B cell (primary cell): Measurements from ENCODE around the gene RAB33B.

Source experiments
- CTCF ChIP-seq: fragments of 200-600 bp; IDR thresholded peaks from one replicate; pipeline ENCODE4 v1.8.0; 2022; ENCODE audit warnings: antibody characterized with exemption, mild to moderate bottlenecking
- EZH2 ChIP-seq: IDR thresholded peaks from 2 replicates; pipeline ENCODE4 v1.6.1; 2012; ENCODE audit warnings: borderline replicate concordance, low read depth, mild to moderate bottlenecking, moderate library complexity, low read length; ENCODE audit not compliant: insufficient read depth, poor library complexity, severe bottlenecking

GRCh38 chr4:139515531-139515958 lies 61.6 kb downstream of the RAB33B start:
- TF ChIP-seq CTCF (no peak), EZH2 (no peak)
